ENCODE data around the gene USP32.
"Not testable (repeated sequence)": the region's sequence is repeated elsewhere in the genome, so short reads cannot be mapped to it uniquely, and the experiment has no call there.

The USP32 gene

GRCh38 chr17:60224064-60224463 lies 167.9 kb downstream of the USP32 start:
- DNase-seq: no peak

DNA sequence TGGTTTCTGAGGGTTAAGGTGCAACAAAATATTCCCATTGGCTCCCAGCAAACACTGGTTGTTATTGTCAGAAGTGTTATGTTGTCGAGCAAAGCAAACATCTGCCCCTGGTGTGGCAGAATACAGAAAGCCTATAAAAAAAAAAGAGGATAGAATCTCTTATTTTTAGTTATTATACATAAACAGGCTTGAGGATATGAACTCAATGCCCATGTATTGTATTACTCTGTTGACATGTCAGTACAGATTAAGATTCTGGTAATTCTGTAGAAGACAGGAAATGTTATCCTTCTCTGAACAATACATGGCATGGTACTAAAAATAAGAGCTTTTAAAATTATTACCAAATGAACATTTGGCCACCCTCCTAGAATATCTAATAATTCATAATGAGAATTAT lies 168.5 kb downstream of the USP32 start:
- DNase-seq: no peak

DNA sequence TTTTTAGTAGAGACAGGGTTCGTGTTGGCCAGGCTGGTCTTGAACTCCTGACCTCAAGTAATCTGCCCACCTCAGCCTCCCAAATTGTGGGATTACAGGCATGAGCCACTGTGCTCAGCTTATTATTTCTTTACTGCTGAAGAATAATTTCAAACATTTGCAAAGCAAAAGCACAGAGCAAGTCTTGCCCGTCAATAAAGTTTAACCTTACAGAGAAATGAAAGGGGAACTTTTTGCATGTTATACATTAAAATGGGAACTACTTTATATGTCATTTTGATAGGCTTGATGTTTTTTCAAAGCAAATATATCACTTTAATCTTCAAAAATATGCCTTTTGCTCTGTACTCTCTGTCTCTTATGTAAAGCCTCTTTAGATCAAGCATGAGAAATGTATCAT lies 173.2 kb downstream of the USP32 start:
- not testable (repeated sequence) for DNase-seq

DNA sequence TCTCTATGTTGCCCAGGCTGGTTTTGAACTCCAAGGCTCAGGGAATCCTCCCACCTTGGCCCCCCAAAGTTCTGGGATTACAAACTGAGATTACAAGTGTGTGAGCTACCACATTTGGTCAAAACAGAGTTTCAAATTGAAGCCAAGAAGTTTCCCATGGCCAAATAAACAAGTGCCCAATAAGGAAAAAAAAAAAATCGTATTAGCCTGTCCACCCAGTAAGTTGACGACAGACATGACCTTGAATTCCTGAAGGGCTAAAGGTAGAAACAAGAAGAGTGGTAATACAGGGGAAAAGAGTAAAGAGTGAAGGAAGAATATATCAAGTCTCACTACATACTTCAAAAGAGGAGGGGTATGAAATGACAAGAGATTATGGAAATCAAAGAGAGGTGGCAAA lies 176.0 kb downstream of the USP32 start:
- DNase-seq: not testable (repeated sequence)

DNA sequence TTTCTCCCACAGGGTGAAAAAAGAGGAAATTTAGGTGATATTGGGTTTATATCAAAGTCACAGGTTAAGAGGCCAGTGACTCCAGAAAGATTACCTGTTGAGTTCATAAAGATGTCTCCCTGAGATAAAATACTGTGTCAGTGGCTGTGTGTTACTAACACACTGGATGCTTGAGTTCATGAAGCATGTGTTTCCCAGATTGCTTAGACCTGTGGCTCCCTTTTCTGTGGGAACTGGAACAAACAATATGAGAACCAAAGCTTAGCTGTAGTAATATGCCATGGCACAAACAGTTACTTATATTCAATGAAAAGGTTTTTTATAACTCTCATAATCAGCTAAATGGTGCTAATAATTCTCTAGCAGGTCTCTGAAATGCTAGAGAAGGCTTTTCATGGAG lies 180.7 kb downstream of the USP32 start:
- not testable (repeated sequence) for DNase-seq

GRCh38 chr17:60208302-60208701 lies 183.6 kb downstream of the USP32 start:
- DNase-seq: not testable (repeated sequence)

DNA sequence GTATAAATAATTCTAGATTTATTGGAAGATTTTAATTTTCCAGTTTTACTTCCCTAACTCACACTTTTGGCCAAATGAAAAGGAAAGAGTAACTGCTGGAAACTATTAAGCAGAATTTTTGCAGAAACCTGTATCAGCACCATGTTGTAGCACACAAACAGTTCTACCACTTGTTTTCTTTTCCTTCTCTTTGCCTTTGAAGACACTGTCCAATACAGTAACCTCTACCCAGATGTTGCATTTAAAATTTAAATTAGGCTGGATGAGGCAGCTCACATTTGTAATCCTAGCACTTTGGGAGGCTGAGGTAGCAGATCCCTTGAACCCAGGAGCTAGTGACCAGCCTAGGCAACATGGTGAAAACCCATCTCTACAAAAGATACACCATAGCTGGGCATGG lies 186.2 kb downstream of the USP32 start:
- DNase-seq: not testable (repeated sequence)

- not testable (repeated sequence) for DNase-seq
These were observed 193.3 kb downstream of the USP32 start for GRCh38 chr17:60198630-60199029.

- DNase-seq: not testable (repeated sequence)
These were observed 197.8 kb downstream of the USP32 start for GRCh38 chr17:60194141-60194540.

- no peak for DNase-seq
These were observed 198.5 kb downstream of the USP32 start for GRCh38 chr17:60193482-60193881.

DNA sequence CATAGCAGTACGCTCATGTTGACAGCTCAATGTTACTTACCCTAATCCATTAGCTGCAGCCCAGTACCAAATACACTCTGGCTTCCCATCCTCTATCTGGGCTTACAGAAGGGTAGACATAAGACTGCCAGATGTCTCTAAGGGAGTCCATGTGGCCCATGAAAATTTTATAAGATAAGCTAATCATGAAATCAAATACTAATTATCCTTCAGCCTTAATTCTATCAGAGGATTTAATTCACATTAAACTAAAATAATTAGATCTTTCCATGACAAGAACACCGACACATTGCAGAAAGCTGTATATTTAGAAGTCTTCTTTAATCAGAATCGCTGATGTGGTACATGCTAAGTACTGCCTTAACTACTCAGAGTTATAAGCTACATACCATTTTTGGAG lies 198.9 kb downstream of the USP32 start:
- not testable (repeated sequence) for DNase-seq

DNA sequence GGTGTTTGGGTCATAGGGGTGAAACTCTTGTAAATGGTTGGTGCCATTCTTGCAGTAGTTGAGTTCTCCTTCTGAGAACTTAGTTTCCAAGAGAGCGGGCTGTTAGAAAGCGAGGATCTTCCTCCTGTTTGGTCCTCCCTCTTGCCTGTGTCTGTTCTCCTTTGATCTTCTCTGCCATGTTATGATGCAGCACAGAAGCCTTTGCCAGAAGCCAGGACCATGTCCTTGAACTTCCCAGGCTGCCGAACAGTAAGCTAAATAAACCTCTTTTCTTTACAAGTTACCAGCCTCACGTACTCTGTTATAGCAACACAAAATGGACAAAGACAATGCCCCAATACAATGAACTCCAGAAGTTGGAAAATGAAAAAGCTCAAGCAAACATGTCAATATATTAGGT lies 201.9 kb downstream of the USP32 start:
- DNase-seq: not testable (repeated sequence)

DNA sequence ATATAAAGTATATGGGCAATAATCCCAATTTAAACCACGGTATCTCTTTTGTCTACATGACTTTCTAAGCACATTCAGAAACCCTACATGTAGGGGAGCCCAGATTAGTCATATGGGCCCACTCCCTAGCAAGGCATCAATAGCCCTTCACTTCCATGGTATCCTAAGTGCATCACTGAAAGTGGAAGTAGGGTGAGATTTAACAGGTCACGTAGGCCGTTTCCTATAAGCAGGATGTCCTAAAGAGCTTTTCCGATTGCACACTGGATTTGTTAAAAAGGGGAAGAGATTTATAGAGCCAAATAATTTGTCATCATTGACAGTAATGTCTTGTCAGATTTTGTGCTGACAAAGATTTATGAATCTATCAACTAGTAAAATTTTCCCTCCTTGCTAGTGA lies 203.2 kb downstream of the USP32 start:
- no peak for DNase-seq

DNA sequence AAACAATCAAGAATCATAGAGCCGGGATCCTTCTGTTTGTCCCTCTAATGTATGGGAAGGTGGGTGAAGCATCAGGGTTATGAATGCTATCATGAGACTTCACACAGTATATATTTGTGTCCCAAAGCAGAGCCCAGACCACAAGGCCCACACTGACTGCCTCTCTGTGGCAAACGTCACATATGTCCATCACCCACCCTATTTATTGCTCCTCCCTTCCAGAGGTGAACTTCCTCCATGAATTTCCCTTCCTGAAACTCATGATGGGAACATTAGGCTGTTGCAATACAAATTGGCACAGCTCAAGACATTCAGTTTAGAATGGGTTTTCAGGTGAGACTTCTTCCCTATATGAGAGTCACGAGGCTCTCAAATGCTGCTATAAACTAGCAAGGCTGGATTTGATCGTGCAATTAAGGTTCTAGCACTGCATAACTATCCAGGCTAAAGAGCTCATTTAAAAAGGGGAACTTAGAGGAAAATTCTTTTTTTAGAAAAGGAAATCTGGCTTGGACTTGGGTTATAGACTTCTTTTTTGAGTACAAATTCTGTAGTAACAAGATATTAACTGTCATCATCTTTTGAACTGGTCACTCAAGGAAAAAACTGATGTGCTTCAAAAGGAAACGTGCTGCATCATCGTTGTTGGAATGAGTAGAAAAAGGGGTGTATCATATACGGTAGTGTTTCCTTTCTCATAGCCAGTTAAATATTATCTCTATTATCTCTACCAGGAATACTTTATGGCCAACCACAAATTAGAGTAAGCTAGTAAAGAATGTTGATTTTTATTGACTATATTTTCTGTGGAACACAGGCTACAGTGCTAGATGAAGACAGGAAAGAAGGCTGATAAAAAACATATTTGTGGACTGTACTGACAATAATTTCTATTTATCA lies 204.8 kb downstream of the USP32 start:
- DNase-seq: not testable (repeated sequence)

- DNase-seq: not testable (repeated sequence)
These were observed 205.6 kb downstream of the USP32 start for GRCh38 chr17:60186372-60186771.

GRCh38 chr17:60180380-60180779 lies 211.6 kb downstream of the USP32 start:
- not testable (repeated sequence) for DNase-seq

DNA sequence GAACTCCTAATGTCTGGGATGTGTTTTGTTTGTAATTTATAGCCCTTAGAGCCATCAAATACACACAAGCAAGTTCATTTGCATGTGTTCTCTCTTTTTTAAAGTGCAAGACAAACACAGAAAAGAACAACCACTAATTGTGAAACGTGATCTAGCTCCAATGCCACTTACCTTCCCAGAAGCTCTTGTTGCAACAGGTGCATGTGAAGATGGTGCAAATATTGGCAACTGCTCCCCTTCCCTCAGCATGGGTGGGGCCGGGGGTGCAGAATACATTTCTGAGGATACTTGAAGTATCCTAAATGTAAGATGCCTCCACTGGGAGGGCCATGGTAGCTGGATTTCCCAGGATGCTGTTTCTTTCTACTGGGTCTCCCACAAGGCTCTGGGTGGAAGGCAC lies 213.8 kb downstream of the USP32 start:
- DNase-seq: peak; percentile 58

DNA sequence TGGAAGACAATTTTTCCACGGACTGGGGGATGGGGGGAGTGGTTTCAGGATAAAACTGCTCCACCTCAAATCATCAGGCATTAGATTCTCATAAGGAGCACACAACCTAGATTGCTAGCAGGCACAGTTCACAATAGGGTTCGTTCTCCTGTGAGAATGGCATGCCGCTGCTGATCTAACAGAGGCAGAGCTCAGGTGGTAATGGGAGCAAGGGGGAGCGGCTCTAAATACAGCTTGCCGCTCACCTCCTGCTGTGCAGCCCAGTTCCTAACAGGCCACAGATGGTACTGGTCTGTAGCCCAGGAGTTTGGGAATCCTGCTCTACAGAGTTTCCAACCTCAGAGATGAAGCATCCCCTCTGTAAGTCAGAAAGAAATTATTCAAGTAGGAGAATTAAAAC lies 215.2 kb downstream of the USP32 start:
- not testable (repeated sequence) for DNase-seq

DNA sequence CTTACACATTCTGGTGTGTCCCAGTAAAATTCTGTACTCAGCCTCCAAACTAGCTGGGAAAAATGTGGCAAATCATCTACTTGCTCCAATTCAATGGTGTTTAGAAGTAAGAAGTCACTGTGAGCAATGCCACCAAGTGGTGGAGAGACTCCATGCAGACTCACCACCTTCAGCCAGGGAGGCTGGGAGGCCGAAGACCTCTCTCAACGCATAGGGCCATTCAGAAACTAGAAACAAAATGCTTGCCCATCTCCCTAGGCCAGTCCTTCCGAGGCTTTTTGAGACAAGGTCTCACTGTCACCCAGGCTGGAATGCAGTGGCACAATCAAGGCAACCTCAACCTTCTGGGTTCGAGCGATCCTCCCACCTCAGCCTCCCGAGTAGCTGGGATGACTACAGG lies 217.2 kb downstream of the USP32 start:
- not testable (repeated sequence) for DNase-seq

DNA sequence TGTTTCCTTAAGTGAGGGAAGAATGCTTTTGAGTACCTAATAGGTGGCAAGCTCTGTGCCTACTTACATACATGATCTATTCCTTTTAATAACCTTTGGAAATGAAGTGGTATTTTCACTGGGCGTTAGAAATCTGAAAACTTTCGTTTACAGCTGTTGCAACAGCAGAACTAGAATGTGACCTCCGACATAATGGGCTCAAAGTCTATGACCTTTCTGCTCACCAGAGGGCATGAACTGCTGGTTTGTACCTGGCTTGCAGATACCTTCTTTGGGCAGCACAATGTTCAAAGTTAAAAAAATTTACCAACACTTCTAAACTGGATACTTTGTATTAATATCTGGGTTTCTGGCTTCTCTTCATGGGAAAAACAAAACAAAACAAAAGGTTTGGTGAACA lies 217.9 kb downstream of the USP32 start:
- DNase-seq: no peak

- no peak for DNase-seq
These were observed 218.6 kb downstream of the USP32 start for GRCh38 chr17:60173304-60173819.

DNA sequence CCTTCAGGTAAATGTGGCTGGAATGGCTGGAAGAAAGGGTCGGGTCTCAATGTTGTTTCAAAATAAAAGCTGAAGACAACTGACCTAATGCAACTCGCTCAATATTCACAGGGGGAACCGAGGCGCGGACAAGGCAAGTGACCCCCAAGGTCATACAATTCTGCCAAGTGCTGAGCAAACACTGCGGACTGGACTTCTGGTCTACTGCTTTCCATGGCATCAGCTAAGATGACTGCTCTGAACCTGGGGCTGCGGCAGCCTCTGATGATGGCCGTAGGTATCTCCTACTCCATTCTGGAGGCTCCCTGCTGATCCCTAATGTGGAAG lies 220.2 kb downstream of the USP32 start:
- no peak for DNase-seq

DNA sequence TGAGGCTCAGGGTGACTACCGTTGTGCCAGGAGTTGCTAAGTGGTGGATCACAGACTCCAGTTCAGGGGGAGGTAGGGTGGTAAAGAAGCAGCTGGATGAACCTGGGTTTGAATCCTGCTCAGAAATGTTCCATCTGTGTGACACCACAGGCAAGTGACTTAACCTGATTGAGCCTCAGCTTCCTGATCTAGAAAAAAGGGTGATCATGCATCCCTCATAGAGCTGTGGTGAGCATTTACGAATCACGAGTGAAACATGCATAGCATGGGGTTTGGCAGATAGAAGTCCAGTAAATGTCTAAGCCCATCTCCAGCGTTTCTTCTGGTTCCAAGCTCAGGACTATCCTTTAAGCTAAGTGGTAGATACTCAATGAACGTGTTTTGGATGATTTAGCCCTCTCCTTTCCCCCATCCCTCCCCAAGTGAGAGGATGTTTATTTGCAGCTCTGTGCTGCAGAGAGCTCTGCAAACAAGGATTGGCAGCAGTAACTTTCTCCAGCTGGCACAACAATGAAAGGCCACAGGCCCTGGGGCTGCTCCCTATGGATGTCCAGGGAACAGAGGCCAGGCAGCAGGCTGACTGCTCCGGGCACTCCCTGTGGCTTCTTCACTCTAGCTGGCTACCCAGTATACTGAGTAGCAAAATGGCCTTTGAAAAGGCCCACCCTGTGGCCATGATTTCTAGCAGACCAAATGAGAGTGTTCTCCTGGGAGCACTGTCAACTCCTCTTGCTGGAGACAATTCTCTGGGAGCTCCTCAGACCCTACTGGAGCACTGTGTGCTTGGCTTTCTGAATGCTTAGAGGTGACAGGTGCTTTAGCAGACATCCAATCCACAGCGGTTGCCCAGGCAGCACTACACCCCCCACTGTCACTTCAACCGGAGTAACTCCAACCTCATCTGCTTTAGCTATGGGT lies 220.8 kb downstream of the USP32 start:
- no peak for DNase-seq
